Upper lobe of left lung (tissue), 6 donors: ENCODE data around the gene NISCH. TPM values are rescaled to one million over a fixed set of nuclear protein-coding genes. Genes with fewer than 3 reads are reported as not detected.

ENCODE experiments used
- ATAC-seq, 2 donors: fragments of 200-7000 bp; cut with Tn5 transposase; one replicate each; pipeline ENCODE4 v1.9.1; 2022; ENCODE audit warnings: mild to moderate bottlenecking in 2 of 2, moderate library complexity in 2 of 2; ENCODE audit not compliant: low FRiP score in 2 of 2
- DNase-seq, 2 donors: peaks; one replicate each; pipeline ENCODE4 v3.0.0-alpha.2; 2019 to 2020
- H3K27ac ChIP-seq, 4 donors: fragments of 200-600 bp; sonication (generic); one replicate each; pipeline ENCODE4 v1.5.1; 2016 to 2019
- H3K27me3 ChIP-seq, 4 donors: fragments of 200-600 bp; sonication (generic); one replicate each; pipeline ENCODE4 v1.5.1; 2017 to 2019
- H3K36me3 ChIP-seq, 4 donors: fragments of 200-600 bp; sonication (generic); one replicate each; pipeline ENCODE4 v1.5.1; 2016 to 2019
- H3K4me1 ChIP-seq, 4 donors: fragments of 200-600 bp; sonication (generic); one replicate each; pipeline ENCODE4 v1.5.1; 2018 to 2019
- H3K4me3 ChIP-seq, 4 donors: fragments of 200-600 bp; sonication (generic); one replicate each; pipeline ENCODE4 v1.5.1; 2017 to 2019; ENCODE audit warnings: mild to moderate bottlenecking in 2 of 4, moderate library complexity in 1 of 4
- H3K9me3 ChIP-seq, 4 donors: fragments of 200-600 bp; sonication (generic); one replicate each; pipeline ENCODE4 v1.5.1; 2018 to 2019
- EP300 ChIP-seq, 4 donors: sonication (generic); formaldehyde crosslinking; IDR thresholded peaks; one replicate each; pipeline ENCODE4 v1.5.1; 2017; ENCODE audit warnings: antibody characterized with exemption in 4 of 4, control low read depth in 2 of 4
- POLR2A ChIP-seq, 4 donors: fragments of 450-650 bp; IDR thresholded peaks; one replicate each; pipeline ENCODE4 v1.5.1; 2016 to 2017; ENCODE audit warnings: antibody characterized with exemption in 4 of 4, mild to moderate bottlenecking in 2 of 4
- POLR2AphosphoS5 ChIP-seq, 2 donors: sonication (generic); formaldehyde crosslinking; IDR thresholded peaks; one replicate each; pipeline ENCODE4 v1.5.1; 2017; ENCODE audit warnings: antibody characterized with exemption in 2 of 2
- WGBS, 2 donors: methylation state at CpG; one replicate each; pipeline ENCODE4 v1.1.5; 2017 to 2018; 5-methylcytosine and 5-hydroxymethylcytosine counted together
- total RNA-seq, 6 donors: library from RNA; depleted of rRNA in 4 of 6; stranded (reverse); fragments of >200 nt in 4 of 6; gene quantifications; one replicate each; pipeline versions ENCODE4 v1.1.0 to v1.2.1, GENCODE V29; 2016 to 2021
- TF ChIP-seq, protein P1 (sequence below), 6 experiments: fragments of 450-650 bp in 4 of 6; fragments of 200-600 bp in 2 of 6; sonication (generic) in 2 of 6; IDR thresholded peaks; one replicate each; pipeline ENCODE4 v1.5.1; 2016 to 2019; ENCODE audit warnings: antibody characterized with exemption in 6 of 6
- donor health status: DM: no; HTN: no; CAD: no; lungs with moderate emphysema.
- donor health status: DM: no; HTN: yes; CAD: no; lungs with severe emphysema.

The NISCH gene
- total RNA-seq, 6 donors from 2014 or later, result 60.7 to 288 (median 83.0) TPM

DNA sequence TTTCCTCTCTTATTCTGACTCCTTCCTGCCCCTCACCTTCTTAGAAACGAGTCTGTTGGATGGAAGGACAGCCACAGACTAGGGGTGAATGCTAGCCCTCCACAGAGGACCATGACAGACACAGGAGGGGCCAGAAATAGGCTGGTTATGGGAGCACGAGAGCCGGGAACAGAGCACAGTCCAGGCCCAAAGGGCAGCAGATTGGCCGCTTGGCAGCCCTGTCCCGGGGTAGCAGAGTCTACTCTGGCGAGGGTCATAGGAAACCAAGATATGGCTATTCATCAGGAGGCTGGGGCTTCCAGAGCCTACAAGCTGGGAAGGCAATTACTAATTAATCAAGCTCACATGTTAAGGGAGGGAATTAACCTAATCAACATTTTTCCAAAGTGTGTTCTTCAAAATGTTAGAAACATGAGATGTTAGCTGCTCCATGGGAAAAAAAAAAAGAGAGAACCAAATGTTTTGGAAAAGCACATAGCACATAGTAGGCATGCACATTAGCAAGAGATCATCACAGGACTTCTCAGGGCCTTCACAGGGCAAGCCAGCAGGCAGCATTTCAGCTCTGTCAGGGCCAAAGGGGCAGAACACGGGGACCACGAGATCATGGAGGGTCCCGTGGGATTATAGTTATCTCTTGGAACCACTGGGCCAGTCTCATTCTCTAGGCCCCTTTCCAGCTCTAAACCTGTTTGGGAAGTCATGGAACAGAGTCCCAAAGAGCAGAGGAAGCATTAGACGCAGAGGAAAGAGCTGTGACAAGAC lies 23.8 kb upstream of the NISCH start:
- ATAC-seq (no peak), DNase-seq (peak in 1 of 2 donors; percentile 12)
- 69 to 75% methylated on average over 10 of the region's 10 CpGs for WGBS, 2 donors

DNA sequence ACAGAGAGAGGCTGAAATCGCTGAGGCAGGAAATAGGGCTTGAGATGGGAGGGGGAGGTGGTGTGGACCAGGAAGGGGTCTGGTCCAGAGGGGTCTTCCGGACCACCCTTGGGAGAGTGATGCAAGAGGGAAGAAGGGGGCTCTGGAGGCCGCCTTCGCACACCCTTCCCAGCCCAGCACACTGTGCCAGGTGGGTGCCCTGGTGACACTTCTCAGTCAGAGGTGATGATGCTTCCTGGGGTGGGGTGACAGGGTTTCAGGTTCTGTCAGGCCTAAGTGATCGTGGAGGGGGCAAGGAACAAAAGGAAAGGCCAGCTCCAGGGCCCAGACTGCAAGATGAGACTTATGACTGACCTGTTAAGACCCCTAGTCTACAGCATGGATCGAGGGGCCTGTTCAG lies 23.2 kb upstream of the NISCH start:
- Histone ChIP-seq H3K4me1 (peaks cover 44 to 62% (median 54%) of the 10 kb centered on the region in 4 donors), H3K27me3 (no peaks in the 10 kb centered on the region), H3K4me3 (no peak overlapping the region), H3K9me3 (no peaks in the 10 kb centered on the region), H3K36me3 (no peaks in the 10 kb centered on the region), H3K27ac (peak overlapping the region; percentile 30 to 79 (median 60))
- DNase-seq (peak in 1 of 2 donors; percentile 10), ATAC-seq (no peak)
- TF ChIP-seq POLR2AphosphoS5 (IDR thresholded peaks at IDR 0.05) (no peak), POLR2A (IDR thresholded peaks at IDR 0.05) (no peak), EP300 (IDR thresholded peaks at IDR 0.05) (no peak)
- TF ChIP-seq, protein P1, sequence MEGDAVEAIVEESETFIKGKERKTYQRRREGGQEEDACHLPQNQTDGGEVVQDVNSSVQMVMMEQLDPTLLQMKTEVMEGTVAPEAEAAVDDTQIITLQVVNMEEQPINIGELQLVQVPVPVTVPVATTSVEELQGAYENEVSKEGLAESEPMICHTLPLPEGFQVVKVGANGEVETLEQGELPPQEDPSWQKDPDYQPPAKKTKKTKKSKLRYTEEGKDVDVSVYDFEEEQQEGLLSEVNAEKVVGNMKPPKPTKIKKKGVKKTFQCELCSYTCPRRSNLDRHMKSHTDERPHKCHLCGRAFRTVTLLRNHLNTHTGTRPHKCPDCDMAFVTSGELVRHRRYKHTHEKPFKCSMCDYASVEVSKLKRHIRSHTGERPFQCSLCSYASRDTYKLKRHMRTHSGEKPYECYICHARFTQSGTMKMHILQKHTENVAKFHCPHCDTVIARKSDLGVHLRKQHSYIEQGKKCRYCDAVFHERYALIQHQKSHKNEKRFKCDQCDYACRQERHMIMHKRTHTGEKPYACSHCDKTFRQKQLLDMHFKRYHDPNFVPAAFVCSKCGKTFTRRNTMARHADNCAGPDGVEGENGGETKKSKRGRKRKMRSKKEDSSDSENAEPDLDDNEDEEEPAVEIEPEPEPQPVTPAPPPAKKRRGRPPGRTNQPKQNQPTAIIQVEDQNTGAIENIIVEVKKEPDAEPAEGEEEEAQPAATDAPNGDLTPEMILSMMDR (IDR thresholded peaks at IDR 0.05), result no peak
- WGBS, 2 donors, result 66 to 68% methylated on average over 6 of the region's 6 CpGs

More for the DNA sequence above, 23.8 kb upstream of the NISCH start:
- H3K36me3 ChIP-seq, result no peaks in the 10 kb centered on the region
- no peak for TF ChIP-seq POLR2AphosphoS5 (IDR thresholded peaks at IDR 0.05)
- TF ChIP-seq EP300 (IDR thresholded peaks at IDR 0.05), result no peak
- TF ChIP-seq, protein P1 (IDR thresholded peaks at IDR 0.05), result no peak
- no peak for TF ChIP-seq POLR2A (IDR thresholded peaks at IDR 0.05)
- H3K4me3 ChIP-seq, result no peak overlapping the region
- no peaks in the 10 kb centered on the region for H3K27me3 ChIP-seq
- peak overlapping the region; percentile 37 to 79 (median 60) for H3K27ac ChIP-seq
- H3K4me1 ChIP-seq, result peaks cover 38 to 56% (median 50%) of the 10 kb centered on the region in 4 donors
- no peaks in the 10 kb centered on the region for H3K9me3 ChIP-seq

DNA sequence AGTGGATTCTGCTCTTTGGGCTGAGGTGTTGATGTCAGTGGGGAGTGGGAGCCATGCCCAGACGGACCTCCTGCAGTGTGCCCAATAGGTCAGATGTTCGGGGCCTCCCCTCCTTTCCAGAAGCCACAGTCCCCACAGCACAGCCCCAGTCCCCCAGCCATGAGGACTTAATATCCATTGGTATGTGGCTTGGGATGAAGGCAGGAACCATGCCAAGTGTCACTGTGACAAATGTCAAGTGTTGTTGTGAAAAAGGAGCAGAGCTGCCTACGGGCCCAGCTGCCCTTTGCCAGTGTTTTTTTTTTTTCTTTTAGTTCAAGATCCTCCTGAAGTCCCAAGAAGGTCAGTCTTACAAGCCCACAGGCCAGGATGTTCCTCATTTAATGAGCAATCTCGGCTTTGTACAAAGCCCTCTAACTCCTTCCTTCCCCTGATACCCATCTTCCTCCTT lies 22.7 kb upstream of the NISCH start:
- peak in 1 of 2 donors; percentile 28 for DNase-seq
- Histone ChIP-seq H3K27me3 (no peaks in the 10 kb centered on the region), H3K4me3 (no peak overlapping the region), H3K9me3 (no peaks in the 10 kb centered on the region), H3K4me1 (peaks cover 44 to 67% (median 59%) of the 10 kb centered on the region in 4 donors), H3K36me3 (no peaks in the 10 kb centered on the region), H3K27ac (peak overlapping the region; percentile 30 to 79 (median 60))
- TF ChIP-seq EP300 (IDR thresholded peaks at IDR 0.05) (no peak), POLR2AphosphoS5 (IDR thresholded peaks at IDR 0.05) (no peak), POLR2A (IDR thresholded peaks at IDR 0.05) (no peak)
- TF ChIP-seq, protein P1 (IDR thresholded peaks at IDR 0.05), result no peak
- 17 to 40% methylated on average over 2 to 4 of the region's 4 CpGs for WGBS, 2 donors
- ATAC-seq, result no peak

DNA sequence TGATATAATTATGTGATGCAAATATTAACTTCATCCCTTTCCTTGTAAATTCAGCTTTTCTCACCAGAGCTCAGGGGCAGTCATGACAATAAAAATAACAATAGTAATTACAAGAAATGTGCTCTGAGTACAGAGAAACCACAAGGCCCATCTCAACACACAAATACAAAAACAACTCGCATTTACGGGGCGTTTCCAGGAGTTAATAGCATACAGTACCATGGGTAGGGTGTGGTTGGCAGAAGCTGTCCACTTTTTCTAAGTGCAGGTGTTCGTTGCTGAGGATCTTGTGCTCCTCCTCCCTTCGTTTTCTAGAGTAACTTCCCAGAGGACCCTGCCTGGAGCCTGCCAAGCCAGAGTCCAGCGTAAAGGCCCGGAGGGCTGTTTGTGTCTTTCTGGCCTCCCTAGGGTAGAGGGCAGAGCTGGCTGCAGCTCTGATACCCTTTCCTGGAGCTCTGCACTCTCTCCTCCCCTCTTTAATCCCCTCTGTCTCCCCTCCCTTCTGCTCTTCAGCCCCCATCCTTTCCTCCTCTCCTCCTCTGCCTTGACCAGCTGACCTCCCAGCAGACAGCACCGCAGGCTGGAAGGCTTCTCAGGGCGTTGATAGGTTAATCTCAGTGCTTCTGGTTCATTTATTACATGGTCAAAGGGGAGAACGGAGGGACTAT lies 21.9 kb upstream of the NISCH start:
- DNase-seq (no peak), ATAC-seq (no peak)
- Histone ChIP-seq H3K27me3 (no peaks in the 10 kb centered on the region), H3K4me3 (no peak overlapping the region), H3K9me3 (no peaks in the 10 kb centered on the region), H3K27ac (peak overlapping the region; percentile 35 to 79 (median 67)), H3K36me3 (no peaks in the 10 kb centered on the region), H3K4me1 (peaks cover 50 to 73% (median 66%) of the 10 kb centered on the region in 4 donors)
- TF ChIP-seq EP300 (IDR thresholded peaks at IDR 0.05), result no peak
- no peak for TF ChIP-seq POLR2A (IDR thresholded peaks at IDR 0.05)
- TF ChIP-seq, protein P1 (IDR thresholded peaks at IDR 0.05), result no peak
- no peak for TF ChIP-seq POLR2AphosphoS5 (IDR thresholded peaks at IDR 0.05)
- 80% methylated on average over 10 of the region's 10 CpGs for whole genome bisulfite sequencing, 2 donors
